ENCODE measurements around the gene AP2S1. TPM values are rescaled to one million over a fixed set of nuclear protein-coding genes. Genes with fewer than 3 reads are reported as not detected.

Gene AP2S1
- total RNA-seq, 1 experiment from 2014 or later = 146 TPM

GRCh38 chr19:46841458-46842083, 9.1 kb downstream of the AP2S1 start:
- Histone ChIP-seq H3K27me3 (ENCODE audit: control insufficient read depth, insufficient read depth, low read length) (no peaks in the 10 kb centered on the region), H3K27ac (ENCODE audit: low read length) (no peak overlapping the region), H3K4me1 (ENCODE audit: control insufficient read depth, insufficient read depth, low read length) (no peaks in the 10 kb centered on the region; the same call in 1 of the 2 replicates), H3K36me3 (ENCODE audit: control insufficient read depth, insufficient read depth, low read length) (0 out of 2 replicates have a peak, but pooled peaks cover 3% of the 10 kb centered on the region), H3K9me3 (ENCODE audit: control insufficient read depth, insufficient read depth, low read depth, low read length) (no peaks in the 10 kb centered on the region), H3K4me3 (ENCODE audit: low read depth in 2 of 2, low read length in 2 of 2) (no peak overlapping the region)
- TF ChIP-seq TCF7L2 (IDR thresholded peaks at IDR 0.05; ENCODE audit: low read depth, low read length) = no peak
- TF ChIP-seq POLR2AphosphoS5 (IDR thresholded peaks at IDR 0.05; ENCODE audit: low read depth, low read length) = no peak
- TF ChIP-seq, protein P1, sequence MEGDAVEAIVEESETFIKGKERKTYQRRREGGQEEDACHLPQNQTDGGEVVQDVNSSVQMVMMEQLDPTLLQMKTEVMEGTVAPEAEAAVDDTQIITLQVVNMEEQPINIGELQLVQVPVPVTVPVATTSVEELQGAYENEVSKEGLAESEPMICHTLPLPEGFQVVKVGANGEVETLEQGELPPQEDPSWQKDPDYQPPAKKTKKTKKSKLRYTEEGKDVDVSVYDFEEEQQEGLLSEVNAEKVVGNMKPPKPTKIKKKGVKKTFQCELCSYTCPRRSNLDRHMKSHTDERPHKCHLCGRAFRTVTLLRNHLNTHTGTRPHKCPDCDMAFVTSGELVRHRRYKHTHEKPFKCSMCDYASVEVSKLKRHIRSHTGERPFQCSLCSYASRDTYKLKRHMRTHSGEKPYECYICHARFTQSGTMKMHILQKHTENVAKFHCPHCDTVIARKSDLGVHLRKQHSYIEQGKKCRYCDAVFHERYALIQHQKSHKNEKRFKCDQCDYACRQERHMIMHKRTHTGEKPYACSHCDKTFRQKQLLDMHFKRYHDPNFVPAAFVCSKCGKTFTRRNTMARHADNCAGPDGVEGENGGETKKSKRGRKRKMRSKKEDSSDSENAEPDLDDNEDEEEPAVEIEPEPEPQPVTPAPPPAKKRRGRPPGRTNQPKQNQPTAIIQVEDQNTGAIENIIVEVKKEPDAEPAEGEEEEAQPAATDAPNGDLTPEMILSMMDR (IDR thresholded peaks at IDR 0.05) = no peak
- no peak for TF ChIP-seq SIN3A (IDR thresholded peaks at IDR 0.05; ENCODE audit: borderline replicate concordance, insufficient read depth, low read depth, low read length)
- TF ChIP-seq, protein P2, sequence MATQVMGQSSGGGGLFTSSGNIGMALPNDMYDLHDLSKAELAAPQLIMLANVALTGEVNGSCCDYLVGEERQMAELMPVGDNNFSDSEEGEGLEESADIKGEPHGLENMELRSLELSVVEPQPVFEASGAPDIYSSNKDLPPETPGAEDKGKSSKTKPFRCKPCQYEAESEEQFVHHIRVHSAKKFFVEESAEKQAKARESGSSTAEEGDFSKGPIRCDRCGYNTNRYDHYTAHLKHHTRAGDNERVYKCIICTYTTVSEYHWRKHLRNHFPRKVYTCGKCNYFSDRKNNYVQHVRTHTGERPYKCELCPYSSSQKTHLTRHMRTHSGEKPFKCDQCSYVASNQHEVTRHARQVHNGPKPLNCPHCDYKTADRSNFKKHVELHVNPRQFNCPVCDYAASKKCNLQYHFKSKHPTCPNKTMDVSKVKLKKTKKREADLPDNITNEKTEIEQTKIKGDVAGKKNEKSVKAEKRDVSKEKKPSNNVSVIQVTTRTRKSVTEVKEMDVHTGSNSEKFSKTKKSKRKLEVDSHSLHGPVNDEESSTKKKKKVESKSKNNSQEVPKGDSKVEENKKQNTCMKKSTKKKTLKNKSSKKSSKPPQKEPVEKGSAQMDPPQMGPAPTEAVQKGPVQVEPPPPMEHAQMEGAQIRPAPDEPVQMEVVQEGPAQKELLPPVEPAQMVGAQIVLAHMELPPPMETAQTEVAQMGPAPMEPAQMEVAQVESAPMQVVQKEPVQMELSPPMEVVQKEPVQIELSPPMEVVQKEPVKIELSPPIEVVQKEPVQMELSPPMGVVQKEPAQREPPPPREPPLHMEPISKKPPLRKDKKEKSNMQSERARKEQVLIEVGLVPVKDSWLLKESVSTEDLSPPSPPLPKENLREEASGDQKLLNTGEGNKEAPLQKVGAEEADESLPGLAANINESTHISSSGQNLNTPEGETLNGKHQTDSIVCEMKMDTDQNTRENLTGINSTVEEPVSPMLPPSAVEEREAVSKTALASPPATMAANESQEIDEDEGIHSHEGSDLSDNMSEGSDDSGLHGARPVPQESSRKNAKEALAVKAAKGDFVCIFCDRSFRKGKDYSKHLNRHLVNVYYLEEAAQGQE (IDR thresholded peaks at IDR 0.05; ENCODE audit: insufficient read depth in 1 of 2, low read depth in 2 of 2, low read length in 1 of 2) = no peak
- CTCF ChIA-PET = interaction anchor here (1.5 kb wide), 1 partner anchor 83 kb away, joined by 19 read pairs; no protein-coding TSS in a partner anchor
- intact Hi-C loops (cut with micrococcal nuclease; ENCODE audit: unreplicated experiment) = no loop called here
- no TSS peak for BruUV-seq (replicated peaks)
- DNase-seq (ENCODE audit: low read depth, low spot score) = no peak
- in situ Hi-C loops (cut with HindIII; ENCODE audit: low pct_unique_long_range_greater_than_20kb, low sequenced_read_pairs) = no loop called here
- peak; percentile 57; the same call in 1 of the 2 replicates for ATAC-seq
- POLR2A ChIA-PET = no interaction called here

DNA sequence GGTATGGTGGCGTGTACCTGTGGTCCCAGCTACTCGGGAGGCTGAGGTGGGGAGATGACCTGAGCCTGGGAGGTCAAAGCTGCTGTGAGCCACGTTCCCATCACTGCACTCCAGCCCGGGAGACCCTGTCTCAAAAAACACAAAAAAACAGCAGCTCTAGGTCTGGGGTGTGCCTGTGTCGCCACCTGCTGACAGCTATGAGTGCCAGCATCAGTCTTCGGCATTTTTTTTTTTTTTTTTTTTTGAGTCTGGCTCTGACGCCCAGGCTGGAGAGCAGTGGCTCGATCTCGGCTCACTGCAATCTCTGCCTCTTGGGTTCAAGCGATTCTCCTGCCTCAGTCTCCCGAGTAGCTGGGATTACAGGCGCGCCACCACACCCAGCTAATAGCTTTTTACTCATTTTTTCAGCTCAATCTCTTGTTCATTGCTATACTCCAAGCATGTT, 10.1 kb downstream of the AP2S1 start:
- no peaks in the 10 kb centered on the region for H3K9me3 ChIP-seq (ENCODE audit: control insufficient read depth, insufficient read depth, low read depth, low read length)
- 0 out of 2 replicates have a peak, but pooled peaks cover 2% of the 10 kb centered on the region for H3K36me3 ChIP-seq (ENCODE audit: control insufficient read depth, insufficient read depth, low read length)
- H3K4me1 ChIP-seq (ENCODE audit: control insufficient read depth, insufficient read depth, low read length) = no peaks in the 10 kb centered on the region; the same call in 1 of the 2 replicates
- BruUV-seq (replicated peaks) = no TSS peak
- ATAC-seq = peak; percentile 54
- H3K4me3 ChIP-seq (ENCODE audit: low read depth in 2 of 2, low read length in 2 of 2) = no peak overlapping the region
- in situ Hi-C loops (cut with HindIII; ENCODE audit: low pct_unique_long_range_greater_than_20kb, low sequenced_read_pairs) = no loop called here
- ChIA-PET CTCF (interaction anchor here (0.6 to 1.5 kb wide), 16 partner anchors 11 to 285 kb away, joined by 3 to 19 read pairs (median 4); no protein-coding TSS in a partner anchor), POLR2A (interaction anchor here (0.6 kb wide), 1 partner anchor 10 kb away, joined by 9 read pairs; the partner anchor contains the start of gene AP2S1)
- H3K27me3 ChIP-seq (ENCODE audit: control insufficient read depth, insufficient read depth, low read length) = no peaks in the 10 kb centered on the region
- TF ChIP-seq, protein P1 (IDR thresholded peaks at IDR 0.05) = peak; percentile 90
- TF ChIP-seq SIN3A (IDR thresholded peaks at IDR 0.05; ENCODE audit: borderline replicate concordance, insufficient read depth, low read depth, low read length) (no peak), TCF7L2 (IDR thresholded peaks at IDR 0.05; ENCODE audit: low read depth, low read length) (no peak)
- TF ChIP-seq, protein P2 (IDR thresholded peaks at IDR 0.05; ENCODE audit: insufficient read depth in 1 of 2, low read depth in 2 of 2, low read length in 1 of 2) = no peak
- H3K27ac ChIP-seq (ENCODE audit: low read length) = no peak overlapping the region
- no peak for DNase-seq (ENCODE audit: low read depth, low spot score)
- intact Hi-C loops (cut with micrococcal nuclease; ENCODE audit: unreplicated experiment) = no loop called here

Measured in Panc1 (cell line).